Endodermal cell (in vitro differentiated cells): ENCODE data around the gene GRM3. TPM values are rescaled to one million over a fixed set of nuclear protein-coding genes. Genes with fewer than 3 reads are reported as not detected.

ENCODE experiments used
- DNase-seq: peaks from one replicate; pipeline ENCODE4 v3.0.0-alpha.2; 2017
- H3K27ac ChIP-seq: 2 replicates; pipeline ENCODE4 v1.5.1; 2013; ENCODE audit warnings: mild to moderate bottlenecking, low read depth, low read length, moderate library complexity
- H3K27me3 ChIP-seq: 2 replicates; pipeline ENCODE4 v1.6.1; 2013; ENCODE audit warnings: mild to moderate bottlenecking, low read length, moderate library complexity; ENCODE audit not compliant: insufficient read depth, control insufficient read depth, poor library complexity, severe bottlenecking
- H3K36me3 ChIP-seq: 2 replicates; pipeline ENCODE4 v1.7.0; 2013; ENCODE audit warnings: mild to moderate bottlenecking, low read length, moderate library complexity; ENCODE audit not compliant: control insufficient read depth, insufficient read depth
- H3K4me1 ChIP-seq: one replicate; pipeline ENCODE4 v1.7.0; 2013; ENCODE audit warnings: low read length; ENCODE audit not compliant: control insufficient read depth, insufficient read depth
- H3K4me3 ChIP-seq: 2 replicates; pipeline ENCODE4 v1.5.1; 2013; ENCODE audit warnings: mild to moderate bottlenecking, low read length, moderate library complexity
- H3K9ac ChIP-seq: 2 replicates; pipeline ENCODE4 v1.6.1; 2013; ENCODE audit warnings: mild to moderate bottlenecking, low read length, moderate library complexity; ENCODE audit not compliant: poor library complexity, severe bottlenecking; ENCODE audit errors: extremely low read depth
- H3K9me3 ChIP-seq: 2 replicates; pipeline ENCODE4 v1.6.1; 2013; ENCODE audit warnings: mild to moderate bottlenecking, low read length, moderate library complexity; ENCODE audit not compliant: control insufficient read depth
- H3K27ac Mint-ChIP-seq: 2 replicates; pipeline ENCODE4 v1.8.0; 2020; ENCODE audit warnings: mixed read lengths
- H3K27me3 Mint-ChIP-seq: 2 replicates; pipeline ENCODE4 v1.8.0; 2021; ENCODE audit warnings: mild to moderate bottlenecking, mixed read lengths; ENCODE audit not compliant: insufficient read depth
- H3K36me3 Mint-ChIP-seq: 2 replicates; pipeline ENCODE4 v1.8.0; 2020; ENCODE audit warnings: low read depth, mixed read lengths
- H3K4me1 Mint-ChIP-seq: 2 replicates; pipeline ENCODE4 v1.8.0; 2020; ENCODE audit warnings: mixed read lengths
- H3K4me3 Mint-ChIP-seq: 2 replicates; pipeline ENCODE4 v1.8.0; 2020; ENCODE audit warnings: mild to moderate bottlenecking, moderate library complexity, mixed read lengths
- H3K9me3 Mint-ChIP-seq: 2 replicates; pipeline ENCODE4 v1.8.0; 2020; ENCODE audit warnings: mild to moderate bottlenecking, mixed read lengths
- CTCF ChIP-seq: fragments of 200-600 bp; sonication (generic); conservative IDR thresholded peaks from 2 replicates; pipeline ENCODE4 v1.5.0; 2021; ENCODE audit warnings: antibody characterized with exemption, mild to moderate bottlenecking
- WGBS, 2 experiments: methylation state at CpG; one replicate each; pipeline versions ENCODE4 v1.1.5 to v1.1.7; 2013; ENCODE audit warnings: missing lambda C conversion rate in 2 of 2, mixed read lengths in 1 of 2; ENCODE audit not compliant: insufficient coverage in 1 of 2, insufficient read length in 1 of 2; 5-methylcytosine and 5-hydroxymethylcytosine counted together
- total RNA-seq, 2 donors: library from RNA; stranded (reverse); fragmentation: NEBNext Ultra II Directional in 1 of 2; extraction: Animal tissue kit (Norgen Biotek cat#: 25700) in 1 of 2; gene quantifications; 2 replicates in 1 of 2; 3 replicates in 1 of 2; pipeline ENCODE4 v1.2.1, GENCODE V29; 2021

Gene GRM3
- total RNA-seq, 2 donors from 2014 or later, result 0.75 to 0.91 TPM

GRCh38 chr7:86660950-86661462 is 17.3 kb downstream of the GRM3 start:
- H3K27ac ChIP-seq, result no peak overlapping the region
- WGBS, 2 experiments, result 93 to 100% methylated on average over 1 to 3 of the region's 3 CpGs
- Mint-ChIP-seq H3K27ac (no peak overlapping the region), H3K4me1 (peaks cover 8% of the 10 kb centered on the region), H3K9me3 (no peaks in the 10 kb centered on the region), H3K36me3 (no peaks in the 10 kb centered on the region), H3K27me3 (peaks cover 5% of the 10 kb centered on the region), H3K4me3 (no peak overlapping the region)
- TF ChIP-seq CTCF, result no peak
- H3K4me3 ChIP-seq, result no peak overlapping the region
- H3K4me1 ChIP-seq, result peaks cover 3% of the 10 kb centered on the region
- no peaks in the 10 kb centered on the region for H3K9me3 ChIP-seq
- no peak for DNase-seq
- peaks cover 17% of the 10 kb centered on the region for H3K27me3 ChIP-seq
- H3K36me3 ChIP-seq, result no peaks in the 10 kb centered on the region
- no peak overlapping the region for H3K9ac ChIP-seq

- TF ChIP-seq CTCF, result no peak
- peaks cover 3% of the 10 kb centered on the region for H3K4me1 ChIP-seq
- H3K9ac ChIP-seq, result no peak overlapping the region
- peaks cover 44% of the 10 kb centered on the region for H3K27me3 ChIP-seq
- Mint-ChIP-seq H3K9me3 (no peaks in the 10 kb centered on the region), H3K27me3 (peaks cover 24% of the 10 kb centered on the region), H3K36me3 (no peaks in the 10 kb centered on the region), H3K27ac (no peak overlapping the region), H3K4me1 (peaks cover 34% of the 10 kb centered on the region), H3K4me3 (no peak overlapping the region)
- 97% methylated on average over 1 of the region's 1 CpG; no CpG with 5 or more reads in 1 of the 2 experiments for WGBS, 2 experiments
- no peak overlapping the region for H3K27ac ChIP-seq
- no peak for DNase-seq
- H3K36me3 ChIP-seq, result no peaks in the 10 kb centered on the region
- no peak overlapping the region for H3K4me3 ChIP-seq
- H3K9me3 ChIP-seq, result no peaks in the 10 kb centered on the region
Measured at GRCh38 chr7:86664486-86664885, 20.8 kb downstream of the GRM3 start.

GRCh38 chr7:86664991-86665390 is 21.3 kb downstream of the GRM3 start:
- 100% methylated on average over 5 of the region's 5 CpGs; no CpG with 5 or more reads in 1 of the 2 experiments for whole genome bisulfite sequencing, 2 experiments
- no peak overlapping the region for H3K9ac ChIP-seq
- no peaks in the 10 kb centered on the region for H3K9me3 Mint-ChIP-seq
- H3K27ac ChIP-seq, result no peak overlapping the region
- peaks cover 49% of the 10 kb centered on the region for H3K27me3 ChIP-seq
- DNase-seq, result no peak
- peaks cover 29% of the 10 kb centered on the region for H3K27me3 Mint-ChIP-seq
- no peaks in the 10 kb centered on the region for H3K36me3 ChIP-seq
- peaks cover 35% of the 10 kb centered on the region for H3K4me1 Mint-ChIP-seq
- H3K4me3 Mint-ChIP-seq, result no peak overlapping the region
- H3K27ac Mint-ChIP-seq, result no peak overlapping the region
- H3K36me3 Mint-ChIP-seq, result no peaks in the 10 kb centered on the region
- H3K9me3 ChIP-seq, result no peaks in the 10 kb centered on the region
- H3K4me3 ChIP-seq, result no peak overlapping the region
- TF ChIP-seq CTCF, result no peak
- peaks cover 2% of the 10 kb centered on the region for H3K4me1 ChIP-seq
